DMS53 (cell line): ENCODE measurements around the gene GHSR.
A peak's percentile ranks its signal among the peaks of the same experiment; 100 is the strongest.

Experiments used
- DNase-seq: peaks from one replicate; lab custom pipeline; 2025; lab: John Stamatoyannopoulos, UW

The GHSR gene

DNA sequence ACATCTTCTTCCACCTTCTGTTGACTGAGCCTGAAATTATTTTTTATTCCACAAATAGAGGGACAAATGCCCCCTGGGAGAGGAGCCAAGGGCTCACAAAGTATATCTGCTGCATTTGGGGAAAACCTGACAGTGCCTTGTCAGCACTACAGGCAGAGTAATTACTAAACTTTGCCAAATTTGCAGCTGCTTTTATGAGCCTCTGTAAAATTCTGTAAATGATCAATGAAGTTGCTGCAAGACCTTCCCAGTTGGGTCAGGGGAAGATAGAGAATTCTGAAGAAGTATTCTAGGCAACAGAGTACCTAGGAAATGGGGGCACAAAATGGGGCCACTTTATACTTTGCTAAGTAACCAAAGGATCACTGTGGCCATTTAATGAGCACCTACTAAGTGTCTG, 10.5 kb downstream of the GHSR start:
- no peak for DNase-seq

DNA sequence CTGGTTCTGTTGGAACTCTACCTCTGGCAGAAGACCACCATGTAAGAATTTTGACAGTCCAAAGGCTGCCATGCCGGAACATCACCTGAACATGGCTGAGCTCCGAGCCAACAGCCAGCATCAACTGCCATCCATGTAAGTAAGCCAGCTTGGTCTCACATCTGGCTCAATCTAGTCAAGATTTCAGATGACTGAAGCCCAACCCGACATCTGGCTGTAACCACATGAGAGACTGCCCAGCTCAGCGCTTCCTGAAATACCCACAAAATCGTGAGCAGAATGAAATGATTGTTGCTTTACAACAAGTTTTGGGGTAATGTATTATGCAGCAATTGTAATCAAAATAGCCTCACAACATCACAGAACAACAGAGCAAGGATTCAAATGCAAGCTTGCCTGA, 32.9 kb downstream of the GHSR start:
- no peak for DNase-seq

DNA sequence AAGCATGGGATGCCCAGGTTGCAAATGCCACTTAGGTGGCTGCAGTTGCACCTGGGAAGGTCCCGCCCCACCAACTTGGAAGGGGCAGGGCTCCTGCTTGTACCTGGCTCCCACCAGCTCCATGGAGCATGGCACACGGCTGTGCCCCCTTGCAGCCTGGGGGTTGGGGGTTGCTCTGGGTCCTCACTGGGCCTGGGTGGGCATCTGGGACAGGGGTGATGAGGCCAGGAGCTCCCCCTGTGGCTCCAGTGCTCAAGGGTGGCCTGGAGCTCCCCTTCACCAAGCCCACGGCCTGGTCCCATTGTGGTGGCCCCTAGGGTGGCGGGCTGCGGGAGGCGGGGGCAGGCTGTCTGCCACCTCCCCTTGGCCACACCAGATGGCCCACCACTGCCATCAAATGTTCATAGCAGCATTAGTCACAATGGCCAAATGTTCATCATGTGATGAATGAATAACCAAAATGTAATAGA, 36.7 kb downstream of the GHSR start:
- no peak for DNase-seq

DNA sequence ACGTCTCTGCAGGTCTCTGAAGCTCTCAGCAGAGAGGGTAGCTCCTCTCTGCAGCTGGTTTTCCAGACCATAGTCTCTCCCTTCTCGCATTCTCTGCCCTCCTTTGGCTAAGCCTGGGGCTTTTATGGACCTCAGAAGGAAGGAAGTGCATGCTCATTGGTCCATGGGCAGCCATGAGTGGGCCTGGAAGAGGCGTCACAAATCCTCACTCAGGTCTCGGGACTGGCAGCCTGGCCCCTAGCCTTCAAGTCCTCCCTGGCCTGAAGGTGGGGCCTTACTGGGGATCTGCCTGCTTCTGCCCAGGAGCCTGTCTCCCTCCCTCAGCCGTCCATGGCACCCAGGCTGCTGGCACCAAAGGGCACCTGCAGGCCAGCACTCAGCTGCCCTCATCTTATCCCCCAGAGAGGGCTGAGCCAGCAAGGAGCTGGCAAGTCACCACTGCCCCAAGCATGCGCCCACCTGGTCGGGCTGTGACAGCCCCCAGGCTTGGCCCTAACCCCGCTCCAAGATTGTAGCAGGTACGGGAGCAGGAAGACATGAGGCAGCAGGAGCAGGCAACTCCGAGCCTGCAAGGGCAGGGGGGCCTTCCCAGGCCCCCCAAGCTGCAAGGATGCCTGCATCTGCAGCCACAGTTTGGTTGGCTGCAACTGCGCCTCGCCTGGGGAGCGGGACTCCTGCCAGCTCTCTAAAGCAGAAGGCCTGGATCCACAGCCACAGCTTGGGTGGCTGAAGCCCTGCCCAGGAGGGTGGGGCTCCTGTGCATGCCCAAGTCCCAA, 37.4 kb downstream of the GHSR start:
- no peak for DNase-seq

DNA sequence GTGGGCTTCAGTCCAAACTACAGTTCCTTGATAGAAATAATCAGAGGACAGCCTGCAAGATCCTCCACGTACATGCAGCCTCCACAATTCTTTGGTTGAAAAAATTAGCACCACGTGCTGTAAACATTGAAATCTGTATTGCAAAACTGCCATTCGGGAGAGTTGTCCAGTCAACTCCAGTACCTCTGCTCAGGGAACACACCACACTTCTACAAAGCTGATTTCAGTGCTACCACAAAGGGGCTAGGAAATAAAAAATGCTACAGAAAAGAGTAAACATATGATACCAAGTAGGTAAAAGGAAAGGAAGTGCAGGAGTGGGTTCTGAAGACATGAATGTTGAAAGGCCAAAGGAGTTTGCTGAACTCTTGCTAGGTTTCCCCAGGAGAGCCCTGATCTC, 40.4 kb downstream of the GHSR start:
- no peak for DNase-seq

DNA sequence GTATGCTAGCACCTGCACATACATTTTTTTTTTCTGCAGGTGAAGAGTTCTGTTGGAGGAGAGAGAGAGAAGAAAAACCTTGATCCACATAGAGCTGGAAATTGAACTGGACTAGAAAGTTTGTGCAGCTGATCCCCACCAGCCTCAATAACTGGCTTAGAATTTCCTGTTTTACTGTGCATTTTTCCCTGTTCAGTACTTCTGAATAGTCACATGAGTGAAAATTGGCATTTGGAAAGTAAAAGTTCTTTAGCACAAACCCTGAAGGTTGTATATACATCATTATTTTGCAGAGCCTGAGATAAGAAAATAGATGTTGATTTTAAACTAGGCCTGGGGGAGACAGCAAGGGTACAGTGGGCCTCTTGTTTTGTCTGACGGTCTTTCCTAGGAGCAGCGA, 42.3 kb downstream of the GHSR start:
- DNase-seq = no peak

DNA sequence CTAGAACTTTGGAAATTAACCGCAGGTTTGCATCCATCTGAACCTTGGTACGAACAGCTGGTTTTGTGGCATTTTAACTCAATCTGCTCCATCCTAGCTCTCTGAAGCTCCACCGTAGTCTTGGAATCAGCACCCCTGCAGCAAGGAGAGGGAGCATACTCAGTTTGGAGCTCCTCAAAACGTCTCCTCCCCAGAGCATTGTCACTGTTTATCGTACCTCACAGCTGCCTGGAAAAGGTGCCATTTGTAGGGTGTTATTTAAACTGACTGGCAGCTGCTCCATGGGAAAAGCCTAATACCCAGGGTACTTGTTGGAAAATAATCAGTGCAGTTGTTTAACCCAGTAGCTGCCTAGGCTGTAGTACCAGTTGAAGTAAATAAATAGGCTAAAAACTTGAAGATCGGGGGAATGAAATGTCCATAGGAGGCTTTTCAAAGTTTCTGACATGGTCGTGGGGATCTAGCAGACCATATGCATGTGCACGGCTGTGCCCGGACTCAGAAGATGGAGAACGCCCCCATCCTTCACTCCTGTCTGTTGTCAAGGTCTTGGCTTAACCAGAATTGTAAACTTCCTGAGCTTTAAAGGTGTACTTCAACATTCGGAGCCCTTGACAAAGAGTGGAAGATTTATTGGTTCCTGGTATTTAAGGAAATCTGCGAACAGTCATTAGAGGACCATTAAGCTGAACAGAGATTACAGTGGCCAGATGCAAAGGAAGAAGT, 43.9 kb downstream of the GHSR start:
- DNase-seq = no peak

DNA sequence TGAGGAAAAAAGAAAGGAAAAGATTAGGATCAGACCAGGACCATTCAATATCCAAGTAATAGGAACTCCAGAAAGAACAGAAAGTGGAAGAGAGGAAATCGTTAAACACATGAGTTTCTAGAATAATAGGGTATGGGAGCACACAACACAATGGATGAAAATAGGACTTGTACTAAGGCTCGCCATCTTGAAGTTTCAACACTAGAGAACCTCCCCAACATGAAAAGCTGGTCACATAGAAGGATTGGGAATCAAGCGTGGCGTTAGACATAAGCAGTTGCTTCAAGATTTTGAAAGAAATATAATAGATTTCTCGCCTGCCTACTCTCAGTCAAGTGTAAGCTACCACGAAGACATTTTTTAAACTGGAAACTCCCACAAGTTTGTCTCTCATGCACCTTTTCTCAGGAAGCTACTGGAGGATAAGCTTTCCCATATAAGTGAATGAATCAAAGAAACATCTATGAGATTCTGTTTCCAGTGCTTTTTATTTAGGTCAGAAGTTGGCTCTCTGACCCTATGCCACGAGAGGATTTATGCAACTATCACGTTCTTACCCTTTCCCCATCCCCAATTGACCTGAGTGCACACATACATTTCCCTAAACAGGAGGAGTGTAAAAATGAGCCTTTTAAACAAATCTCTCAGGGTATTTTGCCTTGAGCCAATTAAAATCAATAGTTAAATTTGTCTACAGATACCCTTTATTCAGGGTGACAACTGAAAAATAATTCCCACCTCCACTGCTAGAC, 45.2 kb downstream of the GHSR start:
- DNase-seq = no peak

DNA sequence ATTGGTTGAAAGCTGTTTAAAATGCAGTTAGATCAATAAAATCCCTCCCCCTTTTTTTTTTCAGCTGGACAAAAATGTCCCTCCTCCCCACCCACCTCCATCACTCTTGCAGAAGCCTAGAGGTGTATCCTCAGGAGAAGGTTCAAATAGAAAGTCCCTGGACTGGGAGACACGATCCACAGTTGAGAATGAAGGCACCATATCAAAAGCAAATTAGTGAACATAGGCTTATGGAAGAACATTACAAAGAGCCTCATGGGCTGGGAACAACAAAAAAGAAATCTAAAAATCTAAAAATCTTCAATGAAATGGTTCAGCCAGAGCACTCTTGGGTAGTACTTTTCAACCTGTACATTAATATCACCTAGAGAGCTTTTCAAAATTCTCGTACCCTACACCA, 46.2 kb downstream of the GHSR start:
- DNase-seq = no peak

DNA sequence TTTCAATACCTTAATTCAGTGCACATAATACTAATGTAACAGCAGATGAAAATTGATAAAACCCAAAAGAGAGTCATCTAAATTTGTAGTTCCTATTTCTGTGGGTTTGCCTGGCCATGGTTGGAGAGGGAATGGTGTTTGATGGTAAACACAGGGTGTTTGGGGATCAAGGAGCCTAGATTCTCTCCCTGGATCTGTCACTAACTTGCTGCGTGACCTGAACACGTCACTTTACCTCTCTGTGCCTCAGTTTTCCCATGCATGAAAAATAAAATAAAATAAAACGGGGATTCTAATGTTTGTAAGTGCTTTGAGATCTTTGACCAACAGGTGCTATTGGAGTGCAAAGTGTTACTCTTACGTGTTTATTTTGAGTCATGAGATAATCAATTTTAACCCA, 49.8 kb downstream of the GHSR start:
- DNase-seq = no peak

DNA sequence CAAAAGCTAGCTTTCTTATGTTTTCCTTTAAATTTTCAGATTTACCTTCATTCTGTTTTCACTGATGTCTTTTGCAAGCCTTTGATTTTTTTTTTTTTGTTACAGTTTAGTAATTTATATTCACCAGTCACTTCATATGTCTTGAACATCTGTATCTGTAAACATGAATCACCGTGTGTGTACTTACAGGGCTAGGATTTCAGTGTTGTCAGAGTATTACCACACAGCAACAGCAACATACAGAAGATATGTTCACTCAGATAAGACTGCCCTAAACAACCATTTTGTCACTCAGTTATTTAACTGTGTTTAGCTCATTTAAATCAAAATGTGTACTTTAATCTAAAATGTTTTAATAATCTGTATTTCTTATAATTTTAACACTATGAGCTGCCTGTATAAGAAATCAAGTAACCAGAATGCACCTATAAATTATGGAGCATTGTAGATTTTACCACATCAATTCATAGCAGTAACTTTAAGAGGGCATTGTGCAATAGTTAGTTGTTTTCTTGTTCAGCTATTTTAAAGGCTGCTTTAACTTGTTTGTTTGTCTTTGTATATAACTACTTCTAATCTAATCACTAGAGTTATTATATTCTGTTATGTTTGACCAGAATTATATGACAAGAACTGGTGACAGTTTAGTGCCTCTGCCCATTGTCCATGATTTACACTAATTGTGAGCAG, 50.4 kb downstream of the GHSR start:
- DNase-seq = peak; percentile 52

DNA sequence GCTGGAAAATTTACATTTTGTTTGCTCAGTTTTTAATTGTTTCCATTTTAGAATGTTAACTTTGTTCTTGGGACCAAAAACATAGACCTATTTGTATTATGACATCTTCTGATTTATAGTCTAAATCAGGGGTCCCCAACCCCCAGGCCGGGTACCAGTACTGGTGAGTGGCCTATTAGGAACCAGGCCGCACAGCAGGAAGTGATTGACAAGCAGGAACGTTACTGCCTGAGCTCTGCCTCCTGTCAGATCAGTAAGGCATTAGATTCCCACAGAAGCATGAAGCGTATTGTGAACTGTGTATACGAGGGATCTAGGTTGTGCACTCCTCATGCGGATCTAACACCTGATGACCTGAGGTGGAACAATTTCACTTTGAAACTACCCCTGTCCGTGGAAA, 51.9 kb downstream of the GHSR start:
- DNase-seq = no peak

DNA sequence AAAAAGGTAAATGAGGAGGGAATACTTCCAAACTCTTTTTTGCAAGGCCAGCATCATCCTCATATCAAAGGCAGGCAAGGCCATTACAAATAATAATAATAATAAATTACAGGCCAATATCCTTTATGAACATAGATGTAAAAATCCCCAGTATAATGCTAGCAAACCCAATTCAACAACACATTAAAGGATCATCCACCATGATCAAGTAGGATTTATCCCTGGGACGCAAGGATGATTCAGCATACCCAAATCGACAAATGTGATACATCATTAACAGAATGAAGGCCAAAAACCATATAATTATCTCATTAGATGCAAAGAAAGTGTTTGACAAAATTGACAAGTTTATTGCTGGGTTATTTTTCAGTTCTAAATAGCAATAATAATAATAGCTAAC, 53.6 kb downstream of the GHSR start:
- DNase-seq = no peak
